ENCODE data around the gene SLC35F4.

DNA sequence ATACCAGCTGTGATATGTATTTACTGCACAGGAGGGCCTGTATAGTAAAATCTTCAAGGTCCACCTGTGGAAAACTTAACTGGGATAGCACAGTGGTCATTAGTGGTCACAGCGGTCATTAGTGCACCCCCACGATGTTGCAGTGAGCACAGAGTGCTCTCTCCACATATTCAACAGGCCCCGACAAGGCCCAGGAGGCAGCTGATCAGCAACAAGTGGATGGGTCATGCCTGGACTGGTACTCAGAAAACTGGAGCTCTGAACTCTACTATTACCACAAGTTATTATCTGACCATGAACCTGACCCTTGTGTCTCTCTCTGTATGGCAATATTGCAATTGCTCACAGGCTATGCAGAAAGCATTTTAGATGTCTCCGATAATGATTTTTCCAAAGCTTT lies 129.5 kb downstream of the SLC35F4 start:
- TF ChIP-seq EP300 (IDR thresholded peaks at IDR 0.05) (no peak), POLR2A (IDR thresholded peaks at IDR 0.05) (no peak)
- TF ChIP-seq, protein P1, sequence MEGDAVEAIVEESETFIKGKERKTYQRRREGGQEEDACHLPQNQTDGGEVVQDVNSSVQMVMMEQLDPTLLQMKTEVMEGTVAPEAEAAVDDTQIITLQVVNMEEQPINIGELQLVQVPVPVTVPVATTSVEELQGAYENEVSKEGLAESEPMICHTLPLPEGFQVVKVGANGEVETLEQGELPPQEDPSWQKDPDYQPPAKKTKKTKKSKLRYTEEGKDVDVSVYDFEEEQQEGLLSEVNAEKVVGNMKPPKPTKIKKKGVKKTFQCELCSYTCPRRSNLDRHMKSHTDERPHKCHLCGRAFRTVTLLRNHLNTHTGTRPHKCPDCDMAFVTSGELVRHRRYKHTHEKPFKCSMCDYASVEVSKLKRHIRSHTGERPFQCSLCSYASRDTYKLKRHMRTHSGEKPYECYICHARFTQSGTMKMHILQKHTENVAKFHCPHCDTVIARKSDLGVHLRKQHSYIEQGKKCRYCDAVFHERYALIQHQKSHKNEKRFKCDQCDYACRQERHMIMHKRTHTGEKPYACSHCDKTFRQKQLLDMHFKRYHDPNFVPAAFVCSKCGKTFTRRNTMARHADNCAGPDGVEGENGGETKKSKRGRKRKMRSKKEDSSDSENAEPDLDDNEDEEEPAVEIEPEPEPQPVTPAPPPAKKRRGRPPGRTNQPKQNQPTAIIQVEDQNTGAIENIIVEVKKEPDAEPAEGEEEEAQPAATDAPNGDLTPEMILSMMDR (IDR thresholded peaks at IDR 0.05), result no peak
